ENCODE measurements around the gene PATL2. TPM values are rescaled to one million over a fixed set of nuclear protein-coding genes. Genes with fewer than 3 reads are reported as not detected.

The PATL2 gene
- 0.44 and 1.9 TPM in 2 replicates for total RNA-seq

DNA sequence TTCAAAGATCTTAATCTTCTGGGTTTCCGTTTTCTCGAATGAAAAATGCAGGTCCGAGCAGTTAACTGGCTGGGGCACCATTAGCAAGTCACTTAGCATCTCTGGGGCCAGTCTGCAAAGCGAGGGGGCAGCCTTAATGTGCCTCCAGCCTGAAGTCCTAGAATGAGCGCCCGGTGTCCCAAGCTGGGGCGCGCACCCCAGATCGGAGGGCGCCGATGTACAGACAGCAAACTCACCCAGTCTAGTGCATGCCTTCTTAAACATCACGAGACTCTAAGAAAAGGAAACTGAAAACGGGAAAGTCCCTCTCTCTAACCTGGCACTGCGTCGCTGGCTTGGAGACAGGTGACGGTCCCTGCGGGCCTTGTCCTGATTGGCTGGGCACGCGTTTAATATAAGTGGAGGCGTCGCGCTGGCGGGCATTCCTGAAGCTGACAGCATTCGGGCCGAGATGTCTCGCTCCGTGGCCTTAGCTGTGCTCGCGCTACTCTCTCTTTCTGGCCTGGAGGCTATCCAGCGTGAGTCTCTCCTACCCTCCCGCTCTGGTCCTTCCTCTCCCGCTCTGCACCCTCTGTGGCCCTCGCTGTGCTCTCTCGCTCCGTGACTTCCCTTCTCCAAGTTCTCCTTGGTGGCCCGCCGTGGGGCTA, at the start of gene PATL2, which contains the start of gene B2M:
Gene PATL2, minus strand, starts transcription at position 228 of the 647 bp plus-strand sequence. CDS start 34,833 bp downstream, outside the sequence.
Gene B2M, plus strand, starts transcription at position 422 of the 647 bp plus-strand sequence. Its CDS starts 30 bp downstream, at position 452.

DNA sequence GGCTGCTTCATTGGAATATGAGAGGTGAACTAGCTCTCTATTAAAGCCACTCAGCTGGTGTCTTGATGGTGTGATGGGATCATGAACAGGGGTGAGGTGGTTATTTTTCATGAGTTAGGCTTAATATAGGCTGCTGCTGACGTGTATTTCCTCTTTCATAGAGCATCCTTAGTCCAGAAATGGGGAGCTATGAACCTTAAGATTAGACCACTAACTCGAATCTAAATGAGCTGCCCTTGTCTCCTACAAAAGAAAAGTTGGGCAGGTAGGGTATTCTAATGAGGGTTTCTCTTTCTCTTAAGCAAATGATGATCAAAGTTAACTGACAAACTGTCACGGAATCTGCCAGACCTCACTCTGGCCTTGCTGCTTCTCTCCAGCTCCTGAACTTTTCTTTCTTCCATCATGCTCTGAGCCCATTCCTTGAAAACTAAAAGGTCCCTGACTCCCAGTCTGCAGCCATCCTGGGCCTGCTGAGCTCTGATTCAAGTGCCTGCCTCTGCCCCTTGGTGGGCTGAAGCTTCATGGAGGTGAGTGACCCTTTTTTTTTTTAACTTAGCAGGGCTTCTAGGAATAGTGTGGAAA, 25.1 kb upstream of the PATL2 start, which contains the start of gene TRIM69:
Gene TRIM69, plus strand, starts transcription at position 348 of the 585 bp plus-strand sequence. Its CDS starts 177 bp downstream, at position 525.

DNA sequence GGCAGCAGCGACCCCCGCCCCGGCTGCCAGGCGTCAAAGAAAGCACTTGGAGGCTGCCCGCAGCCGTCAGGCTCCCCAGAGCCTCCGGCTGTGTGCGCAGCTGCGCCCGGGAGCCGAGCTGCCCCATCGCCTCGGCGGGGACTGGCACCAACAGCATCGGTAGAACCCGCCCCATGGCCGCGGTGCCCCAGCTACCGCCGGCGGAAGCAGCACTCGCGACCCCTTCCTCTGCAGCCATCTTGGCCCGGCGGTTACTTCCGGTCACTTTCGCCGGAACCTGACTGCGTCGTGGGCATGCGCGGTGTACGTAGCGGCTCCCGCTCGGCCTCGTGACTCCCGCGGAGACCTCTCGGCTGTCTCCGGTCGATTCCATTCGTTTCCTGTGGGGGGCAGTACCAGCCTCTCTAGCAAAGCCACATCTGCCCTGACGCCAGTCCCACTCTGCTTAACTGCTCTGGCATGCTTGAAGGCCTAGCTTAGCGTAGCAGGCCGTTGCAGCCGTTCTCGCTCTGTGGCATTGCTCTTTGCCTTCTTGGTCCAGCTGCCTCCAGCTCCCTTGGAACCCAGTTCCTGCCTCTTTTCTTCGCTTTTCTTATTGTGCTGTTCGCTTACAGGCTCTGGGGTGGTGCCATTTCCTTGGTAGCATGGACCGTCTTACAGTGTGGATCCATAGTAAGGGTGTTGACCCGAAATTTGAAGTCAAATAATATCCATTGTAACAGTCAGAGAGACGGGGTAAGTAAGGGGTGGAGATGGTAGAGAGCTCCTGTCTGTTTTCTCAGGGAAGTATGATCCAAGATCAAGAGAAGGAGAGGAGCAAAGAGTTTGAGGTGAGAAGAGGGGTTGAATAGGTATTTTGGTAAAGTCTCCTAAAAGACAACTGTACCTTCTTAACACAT, 47.5 kb downstream of the PATL2 start, which contains the start of gene SPG11:
Gene SPG11, minus strand, starts transcription at position 253 of the 899 bp plus-strand sequence. Its CDS starts 15 bp downstream, at position 238.

Small RNA genes lying within 50 kb of the gene (small RNA-seq; reads per million reads assigned to genes)
- not detected for gene RF00019 (ENCODE audit: low replicate concordance)

Other genes starting within 250 kb of the PATL2 start
- gene EIF3J, start 174.2 kb downstream of the PATL2 start, total RNA-seq = 35.9 and 53.6 TPM in 2 replicates
- gene SPG11, start 47.7 kb downstream of the PATL2 start, total RNA-seq = 42.7 and 66.6 TPM in 2 replicates
- 1,563 and 4,527 TPM in 2 replicates for gene B2M, start 194 bp upstream of the PATL2 start, total RNA-seq
- 7.9 and 8.1 TPM in 2 replicates for gene TRIM69, start 25.2 kb upstream of the PATL2 start, total RNA-seq
- gene TERB2, start 245.4 kb upstream of the PATL2 start, total RNA-seq = not detected in 2 replicates